B cell (primary cell): Measurements from ENCODE around the gene SETD1A. TPM values are rescaled to one million over a fixed set of nuclear protein-coding genes. Genes with fewer than 3 reads are reported as not detected.

ENCODE experiments used
- ATAC-seq: fragments of 200-7000 bp; cut with Tn5 transposase; one replicate; pipeline ENCODE4 v1.10.0; 2021; ENCODE audit warnings: low read depth, mild to moderate bottlenecking, moderate number of reproducible peaks, moderate library complexity
- CTCF ChIA-PET: fragments of 350-600 bp; sonication (Branson Sonifier 250); formaldehyde crosslinking; loops from one replicate; lab custom pipeline; 2021; ENCODE audit warnings: antibody characterized with exemption, inconsistent platforms; lab: Charles Lee
- POLR2A ChIA-PET: fragments of 350-600 bp; sonication (Branson Sonifier 250); formaldehyde crosslinking; loops from one replicate; lab custom pipeline; 2021; ENCODE audit warnings: antibody characterized with exemption; lab: Charles Lee
- DNase-seq: peaks from one replicate; pipeline ENCODE4 v3.0.0; 2013
- H2AFZ ChIP-seq: 2 replicates; pipeline ENCODE4 v1.6.1; 2012; ENCODE audit warnings: mild to moderate bottlenecking, low read depth, low read length; ENCODE audit not compliant: insufficient read depth, poor library complexity, severe bottlenecking
- H3K27ac ChIP-seq, 2 donors: 1 replicate in 1 of 2; 2 replicates in 1 of 2; pipeline ENCODE4 v1.5.1; 2012 to 2013; ENCODE audit warnings: low read length in 2 of 2, mild to moderate bottlenecking in 2 of 2, moderate library complexity in 1 of 2
- H3K27me3 ChIP-seq, 4 experiments: fragments of 200-600 bp in 1 of 4; sonication (generic) in 1 of 4; replicated peaks in 1 of 4; 1 replicate in 2 of 4; 2 replicates in 2 of 4; pipeline versions ENCODE4 v1.6.1 to v1.7.0; 2013 to 2016; ENCODE audit warnings: low read length in 3 of 4, mild to moderate bottlenecking in 2 of 4, mixed read lengths in 1 of 4, moderate library complexity in 1 of 4; ENCODE audit not compliant: insufficient read depth in 4 of 4, control insufficient read depth in 3 of 4; ENCODE audit errors: control extremely low read depth in 1 of 4
- H3K36me3 ChIP-seq, 2 experiments: replicated peaks in 1 of 2; 1 replicate in 1 of 2; 2 replicates in 1 of 2; pipeline versions ENCODE4 v1.6.1 to v1.7.1; 2013; ENCODE audit warnings: low read length in 1 of 2; ENCODE audit not compliant: insufficient read depth in 2 of 2, control insufficient read depth in 1 of 2; ENCODE audit errors: control extremely low read depth in 1 of 2, extremely low read depth in 1 of 2
- H3K4me1 ChIP-seq, 2 donors: fragments of 200-600 bp in 1 of 2; sonication (generic) in 1 of 2; 1 replicate in 1 of 2; 2 replicates in 1 of 2; pipeline versions ENCODE4 v1.5.1 to v1.6.1; 2013 to 2017; ENCODE audit warnings: low read length in 2 of 2; ENCODE audit not compliant: control insufficient read depth in 2 of 2, insufficient read depth in 2 of 2
- H3K4me2 ChIP-seq: replicated peaks from 2 replicates; pipeline ENCODE3; 2012; ENCODE audit warnings: mild to moderate bottlenecking, low read depth, low read length; ENCODE audit not compliant: poor library complexity, severe bottlenecking
- H3K4me3 ChIP-seq, 5 experiments: fragments of 200-600 bp in 1 of 5; sonication (generic) in 1 of 5; 1 replicate in 3 of 5; 2 replicates in 2 of 5; pipeline versions ENCODE4 v1.5.1 to v1.7.0; 2011 to 2016; ENCODE audit warnings: low read length in 4 of 5, mild to moderate bottlenecking in 4 of 5, low read depth in 2 of 5, control low read depth in 1 of 5, moderate library complexity in 1 of 5; ENCODE audit not compliant: insufficient read depth in 1 of 5; ENCODE audit errors: control extremely low read depth in 1 of 5, extremely low read depth in 1 of 5
- H3K79me2 ChIP-seq: fragments of 200-600 bp; sonication (generic); one replicate; pipeline ENCODE4 v1.6.0; 2016; ENCODE audit warnings: low read length; ENCODE audit not compliant: control insufficient read depth, insufficient read depth
- H3K9ac ChIP-seq: fragments of 200-600 bp; sonication (generic); 2 replicates; pipeline ENCODE4 v1.6.1; 2017; ENCODE audit warnings: mild to moderate bottlenecking, low read length, moderate library complexity
- H3K9me3 ChIP-seq, 3 donors: one replicate each; pipeline versions ENCODE4 v1.6.1 to v1.7.1; 2013; ENCODE audit warnings: low read length in 2 of 3; ENCODE audit not compliant: control insufficient read depth in 2 of 3, insufficient read depth in 1 of 3; ENCODE audit errors: control extremely low read depth in 1 of 3
- H4K20me1 ChIP-seq: 2 replicates; pipeline ENCODE4 v1.6.0; 2012; ENCODE audit warnings: mild to moderate bottlenecking, low read length; ENCODE audit not compliant: insufficient read depth, control insufficient read depth, poor library complexity, severe bottlenecking
- H3K27ac Mint-ChIP-seq: one replicate; pipeline ENCODE4 v1.8.0; 2021; ENCODE audit warnings: mixed read lengths
- H3K27me3 Mint-ChIP-seq: one replicate; pipeline ENCODE4 v1.8.0; 2021; ENCODE audit warnings: mixed read lengths
- H3K4me1 Mint-ChIP-seq: one replicate; pipeline ENCODE4 v1.8.0; 2021; ENCODE audit warnings: mixed read lengths
- H3K4me3 Mint-ChIP-seq: one replicate; pipeline ENCODE4 v1.8.0; 2021; ENCODE audit warnings: mixed read lengths
- H3K9me3 Mint-ChIP-seq: one replicate; pipeline ENCODE4 v1.8.0; 2022; ENCODE audit warnings: mixed read lengths; ENCODE audit not compliant: insufficient read depth
- CTCF ChIP-seq: fragments of 200-600 bp; IDR thresholded peaks from one replicate; pipeline ENCODE4 v1.8.0; 2022; ENCODE audit warnings: antibody characterized with exemption, mild to moderate bottlenecking
- EZH2 ChIP-seq: IDR thresholded peaks from 2 replicates; pipeline ENCODE4 v1.6.1; 2012; ENCODE audit warnings: borderline replicate concordance, low read depth, mild to moderate bottlenecking, moderate library complexity, low read length; ENCODE audit not compliant: insufficient read depth, poor library complexity, severe bottlenecking
- WGBS: methylation state at CpG from one replicate; pipeline ENCODE4 v1.1.5; 2013; ENCODE audit warnings: missing lambda C conversion rate; ENCODE audit not compliant: insufficient coverage; 5-methylcytosine and 5-hydroxymethylcytosine counted together
- intact Hi-C: fragments of 100-400 bp; cut with micrococcal nuclease; formaldehyde crosslinking; loops from one replicate; pipeline ENCODE4 v1.10.0; 2022
- polyA plus RNA-seq: library from polyadenylated mRNA; depleted of rRNA; stranded (reverse); fragments of >200 nt; gene quantifications from 2 replicates; pipeline ENCODE4 v1.2.3, GENCODE V29; 2012
- total RNA-seq, 2 donors: library from RNA; stranded (reverse); fragments of 120-200 nt in 1 of 2; gene quantifications; 1 replicate in 1 of 2; 2 replicates in 1 of 2; pipeline versions ENCODE4 v1.2.3 to v1.2.4, GENCODE V29; 2013 to 2022

The SETD1A gene
- total and polyA plus RNA-seq, 2 donors (not counting 1 experiment from before 2014, with no cell fraction given), result 11.5 to 39.5 TPM

GRCh38 chr16:31001507-31002249, 44.1 kb downstream of the SETD1A start:
- no peaks in the 10 kb centered on the region for H3K9me3 Mint-ChIP-seq
- Histone ChIP-seq H3K27me3 (peaks cover 0 to 4% (median 0%) of the 10 kb centered on the region in 4 experiments), H4K20me1 (no peaks in the 10 kb centered on the region), H3K36me3 (no peaks in the 10 kb centered on the region), H3K4me3 (no peak overlapping the region), H3K79me2 (no peaks in the 10 kb centered on the region), H3K9me3 (peaks cover 0 to 5% (median 0%) of the 10 kb centered on the region in 3 donors), H3K9ac (no peak overlapping the region), H3K27ac (no peak overlapping the region), H3K4me2 (no peak overlapping the region), H3K4me1 (peaks cover 6 to 9% of the 10 kb centered on the region in 2 donors), H2AFZ (no peak overlapping the region)
- no peak for TF ChIP-seq CTCF
- no peak for TF ChIP-seq EZH2
- 92% methylated on average over 14 of the region's 16 CpGs for WGBS
- intact Hi-C loops, result no loop called here
- DNase-seq, result no peak
- POLR2A ChIA-PET, result interaction anchor here (0.7 kb wide), 1 partner anchor 484 kb away, joined by 4 read pairs; no protein-coding TSS in a partner anchor
- CTCF ChIA-PET, result interaction anchor here (0.5 to 2.1 kb wide), 2 partner anchors 18 to 24 kb away, joined by 3 to 7 read pairs; partner anchors contain the start of gene HSD3B7
- ATAC-seq, result no peak
- H3K4me3 Mint-ChIP-seq, result no peak overlapping the region
- H3K27ac Mint-ChIP-seq, result no peak overlapping the region
- H3K27me3 Mint-ChIP-seq, result peaks cover 4% of the 10 kb centered on the region
- H3K4me1 Mint-ChIP-seq, result peaks cover 3% of the 10 kb centered on the region

GRCh38 chr16:31002250-31002700, 44.7 kb downstream of the SETD1A start:
- ATAC-seq (no peak), DNase-seq (no peak)
- Histone ChIP-seq H3K27me3 (peaks cover 0 to 4% (median 0%) of the 10 kb centered on the region in 4 experiments), H3K4me1 (peaks cover 3 to 4% of the 10 kb centered on the region in 2 donors), H3K4me3 (no peak overlapping the region), H2AFZ (no peak overlapping the region), H3K27ac (no peak overlapping the region), H3K4me2 (no peak overlapping the region), H3K79me2 (no peaks in the 10 kb centered on the region), H3K9me3 (peaks cover 0 to 5% (median 0%) of the 10 kb centered on the region in 3 donors), H3K9ac (no peak overlapping the region), H4K20me1 (no peaks in the 10 kb centered on the region), H3K36me3 (no peaks in the 10 kb centered on the region)
- WGBS, result 96% methylated on average over 10 of the region's 10 CpGs
- POLR2A ChIA-PET, result interaction anchor here (0.7 kb wide), 1 partner anchor 484 kb away, joined by 4 read pairs; no protein-coding TSS in a partner anchor
- Mint-ChIP-seq H3K4me1 (no peaks in the 10 kb centered on the region), H3K9me3 (no peaks in the 10 kb centered on the region), H3K27ac (no peak overlapping the region), H3K4me3 (no peak overlapping the region), H3K27me3 (peaks cover 4% of the 10 kb centered on the region)
- intact Hi-C loops, result no loop called here
- TF ChIP-seq CTCF, result no peak
- no peak for TF ChIP-seq EZH2
- CTCF ChIA-PET, result interaction anchor here (0.9 to 2.1 kb wide), 2 partner anchors 14 to 18 kb away, joined by 3 to 7 read pairs; partner anchors contain the start of gene HSD3B7
